Measurements from ENCODE around the gene RIC1.
"Not testable (repeated sequence)": the region's sequence is repeated elsewhere in the genome, so short reads cannot be mapped to it uniquely, and the experiment has no call there.

Gene RIC1

DNA sequence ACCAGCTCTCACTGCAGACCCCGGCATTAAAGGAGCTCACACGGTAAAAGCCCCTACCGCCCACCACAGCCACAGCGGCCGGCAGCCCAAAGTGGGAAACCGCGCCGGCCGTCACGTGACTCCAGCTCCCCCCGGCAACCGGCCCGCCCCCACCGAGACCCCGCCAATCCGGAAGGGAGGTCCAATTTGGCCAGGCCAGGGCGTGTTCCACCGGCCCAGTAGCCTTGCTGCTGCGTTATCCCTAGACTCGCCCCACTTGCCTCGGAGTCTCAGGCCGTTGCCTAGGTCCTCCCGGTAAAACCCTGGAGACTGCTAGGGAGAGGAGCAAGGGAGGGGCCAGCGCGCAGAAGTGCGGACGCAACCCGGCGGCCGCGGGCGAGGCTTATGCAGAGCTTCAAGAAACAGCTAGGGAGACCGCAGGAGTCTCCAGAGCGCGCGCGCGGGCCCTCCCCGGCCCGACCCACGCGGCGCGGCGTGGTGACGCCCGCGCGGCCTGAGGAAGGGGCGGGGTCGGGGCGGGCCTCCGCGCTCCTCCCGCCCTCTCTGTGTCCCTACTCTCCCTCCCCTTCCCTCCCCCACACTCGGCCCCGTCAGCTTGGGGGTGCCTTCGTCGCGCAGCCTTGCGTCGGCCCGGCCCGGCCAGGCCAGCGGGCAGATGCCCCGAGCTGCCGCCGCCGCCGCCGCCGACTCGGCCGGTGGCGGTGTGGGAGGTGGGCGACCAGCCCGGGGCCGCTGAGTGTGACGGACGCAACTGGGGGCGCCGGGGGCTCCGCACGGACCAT, at the start of gene RIC1:
RIC1 (plus strand) TSS at position 578 of the 782 bp plus-strand sequence; CDS start at position 781, 203 bp downstream.
- DNase-seq (ENCODE audit: insufficient read length, low spot score) (peak; percentile 85), FAIRE-seq (no peak)

- no peak for DNase-seq (ENCODE audit: insufficient read length, low spot score)
- no peak for FAIRE-seq
Measured at GRCh38 chr9:5579881-5580280, 49.0 kb upstream of the RIC1 start.

DNA sequence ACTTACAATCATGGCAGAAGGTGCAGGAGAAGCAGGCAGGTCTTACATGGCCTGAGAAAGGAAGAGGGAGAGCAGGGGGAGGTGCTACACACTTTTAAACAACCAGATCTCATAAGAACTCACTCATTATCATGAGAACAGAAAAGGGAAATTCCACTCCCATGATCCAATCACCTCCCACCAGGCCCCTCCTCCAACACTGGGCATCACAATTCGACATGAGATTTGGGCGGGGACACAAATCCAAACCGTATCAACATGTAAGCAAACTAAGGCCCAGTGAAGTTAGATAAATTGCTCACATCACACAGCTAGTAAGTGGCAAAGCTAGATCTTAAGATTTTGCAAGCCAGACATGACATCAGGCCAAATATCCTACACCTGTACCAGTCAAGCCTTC, 48.3 kb upstream of the RIC1 start:
- no peak for FAIRE-seq
- no peak for DNase-seq (ENCODE audit: insufficient read length, low spot score)

DNA sequence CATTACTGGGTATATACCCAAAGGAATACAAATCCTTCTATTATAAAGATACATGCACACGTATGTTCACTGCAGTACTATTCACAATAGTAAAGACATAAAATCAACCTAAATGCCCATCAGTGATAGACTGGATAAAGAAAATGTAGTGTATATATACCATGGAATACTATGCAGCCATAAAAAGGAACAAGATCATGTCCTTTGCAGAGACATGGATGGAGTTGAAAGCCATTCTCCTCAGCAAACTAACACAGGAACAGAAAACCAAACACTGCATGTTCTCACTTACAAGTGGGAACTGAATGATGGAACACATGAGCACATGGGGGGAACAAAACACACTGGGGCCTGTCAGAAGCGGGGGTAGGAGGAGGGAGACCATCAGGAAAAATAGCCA, 47.2 kb upstream of the RIC1 start:
- FAIRE-seq; DNase-seq (ENCODE audit: insufficient read length, low spot score): not testable (repeated sequence)

- no peak for FAIRE-seq
- DNase-seq (ENCODE audit: insufficient read length, low spot score) = no peak
Measured at GRCh38 chr9:5582835-5583195, 46.1 kb upstream of the RIC1 start.

DNA sequence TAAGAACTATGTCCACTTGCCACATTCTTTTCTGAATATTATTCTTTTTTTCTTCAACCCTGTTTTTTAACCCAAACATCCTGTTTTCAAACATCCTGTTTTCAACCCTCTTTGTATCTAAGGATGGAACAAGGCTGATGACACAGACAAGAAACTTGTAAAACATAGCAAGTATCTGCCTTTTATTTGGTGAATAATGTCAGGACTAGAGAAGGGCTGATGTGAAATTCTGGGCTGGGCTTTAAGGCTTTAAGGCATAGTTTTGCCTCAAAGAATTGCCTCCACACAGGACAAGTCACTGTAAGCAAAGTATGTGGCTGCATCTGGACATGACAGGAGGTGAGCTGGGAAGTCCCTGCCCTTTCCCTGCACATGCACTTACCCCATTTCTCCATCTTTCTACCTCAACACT, 42.5 kb upstream of the RIC1 start:
- DNase-seq (ENCODE audit: insufficient read length, low spot score) (no peak), FAIRE-seq (no peak)

DNA sequence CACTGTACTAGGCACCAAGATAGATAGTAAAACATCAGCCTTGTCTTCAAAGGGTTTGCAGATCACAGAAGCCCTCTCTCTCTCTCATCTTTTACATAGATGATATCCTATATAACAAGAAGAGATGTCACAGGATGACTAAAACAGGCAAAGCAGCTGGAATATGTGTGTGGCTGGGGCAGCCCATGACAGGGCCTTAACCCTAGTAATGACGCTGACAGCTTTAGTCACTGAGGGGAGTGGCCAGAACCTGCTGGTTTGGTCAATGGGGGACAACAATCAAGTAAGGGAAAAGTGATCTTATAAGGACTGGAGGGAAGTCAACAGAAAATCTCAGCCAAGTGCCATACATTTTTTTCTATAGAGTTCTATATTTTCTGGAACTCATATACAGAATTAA, 41.9 kb upstream of the RIC1 start:
- no peak for DNase-seq (ENCODE audit: insufficient read length, low spot score)
- no peak for FAIRE-seq

DNA sequence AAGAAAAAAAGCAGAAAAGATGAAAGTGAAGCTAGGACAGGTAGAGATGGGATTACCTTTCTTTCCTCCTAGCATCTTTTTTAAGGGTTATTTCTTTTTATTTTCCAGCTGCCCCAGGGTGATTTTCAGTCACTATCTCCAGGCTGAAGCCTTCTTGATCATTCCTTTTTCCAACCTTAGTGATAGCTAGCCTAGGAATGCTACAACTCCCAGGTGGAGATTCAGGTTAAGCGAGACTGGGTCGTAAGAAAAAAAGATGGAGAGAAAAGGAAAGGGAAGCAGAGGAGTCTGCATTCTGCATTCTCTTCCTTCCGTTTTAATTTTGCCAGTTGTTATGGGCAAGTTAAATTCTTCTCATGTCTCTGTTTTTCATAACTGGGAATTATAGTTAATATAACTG, 36.7 kb upstream of the RIC1 start:
- no peak for DNase-seq (ENCODE audit: insufficient read length, low spot score)
- FAIRE-seq = no peak

- DNase-seq (ENCODE audit: insufficient read length, low spot score) = no peak
- no peak for FAIRE-seq
Measured at GRCh38 chr9:5592904-5593303, 36.0 kb upstream of the RIC1 start.

GRCh38 chr9:5593904-5594303, 35.0 kb upstream of the RIC1 start:
- DNase-seq (ENCODE audit: insufficient read length, low spot score) (no peak), FAIRE-seq (no peak)

DNA sequence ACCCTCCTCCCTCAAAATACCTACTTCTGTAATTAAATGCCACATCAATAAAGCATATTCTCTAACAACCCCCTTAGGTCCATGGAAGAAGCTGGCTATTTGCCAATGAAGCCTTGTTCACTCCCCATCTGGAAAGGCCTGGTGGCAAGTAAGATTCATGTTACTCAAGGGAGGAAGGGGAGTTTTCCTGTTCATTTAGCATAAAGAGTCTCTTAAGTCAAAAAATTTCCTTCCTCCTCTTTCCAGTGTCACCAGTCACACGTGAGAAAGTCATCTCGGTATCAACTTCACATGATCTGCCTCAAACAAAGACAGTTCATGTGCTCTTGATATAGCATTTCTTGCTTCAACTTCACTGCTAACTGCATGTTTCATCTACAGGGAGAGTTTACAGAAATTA, 32.7 kb upstream of the RIC1 start:
- FAIRE-seq (no peak), DNase-seq (ENCODE audit: insufficient read length, low spot score) (no peak)

DNA sequence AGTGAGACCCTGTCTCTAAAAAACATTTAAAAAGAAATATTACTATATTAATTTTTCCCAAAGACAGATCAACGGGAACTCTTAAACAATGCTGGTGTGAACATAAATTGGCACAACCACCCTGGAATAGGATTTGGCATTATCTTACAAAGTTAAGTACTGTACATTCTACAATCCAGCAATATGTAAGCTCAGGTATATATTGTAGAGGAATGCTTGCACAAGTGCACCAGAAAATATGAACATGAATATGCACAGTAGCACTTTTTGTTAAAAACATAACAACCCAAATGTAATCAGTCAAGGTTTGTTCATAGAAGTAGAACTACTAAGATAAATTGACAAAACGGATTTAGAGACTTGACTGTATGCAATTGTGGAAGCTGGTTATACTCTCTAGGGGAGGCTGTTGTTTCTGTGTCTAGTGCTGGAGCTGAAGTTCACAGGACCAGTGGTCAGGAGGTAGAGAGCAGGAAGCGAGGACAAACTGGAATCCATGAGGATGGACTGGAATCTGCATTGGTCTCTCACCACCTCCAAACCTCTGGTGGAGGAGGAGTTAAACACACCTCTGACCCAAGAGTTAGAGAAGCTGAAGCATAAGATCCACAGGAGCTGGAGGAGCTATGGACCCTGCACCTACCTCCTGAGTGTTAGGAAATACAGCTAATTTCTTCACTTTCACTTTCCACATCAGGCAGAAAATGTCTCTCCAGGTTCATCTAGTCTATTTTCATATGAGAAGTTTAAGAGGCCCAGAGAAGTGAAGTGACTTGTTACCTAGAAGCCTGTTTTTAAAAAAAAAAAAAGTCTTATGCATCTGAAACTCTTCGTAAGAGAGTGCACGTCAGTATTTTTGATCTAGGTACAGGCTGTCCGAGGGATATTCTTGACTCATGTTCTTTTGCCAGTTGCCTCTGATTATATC, 20.3 kb upstream of the RIC1 start:
- DNase-seq (ENCODE audit: insufficient read length, low spot score) (no peak), FAIRE-seq (no peak)

DNA sequence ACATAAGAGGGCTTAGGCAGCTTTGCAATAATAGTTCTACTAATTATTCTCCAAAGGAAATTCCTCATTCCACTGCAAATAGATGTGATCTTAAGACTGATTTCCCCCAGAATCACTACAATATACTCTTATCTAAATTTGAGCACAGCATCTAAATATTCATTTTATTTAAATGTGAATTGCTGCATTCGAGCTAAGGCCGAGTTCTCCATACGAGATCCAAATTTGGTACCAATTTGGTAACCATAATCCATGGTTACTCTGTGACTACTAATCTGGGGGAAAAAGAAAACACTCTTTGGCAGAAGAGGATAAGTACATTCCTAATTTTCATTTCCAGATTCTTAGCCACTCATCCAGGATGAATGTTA, 19.7 kb upstream of the RIC1 start:
- no peak for FAIRE-seq

DNA sequence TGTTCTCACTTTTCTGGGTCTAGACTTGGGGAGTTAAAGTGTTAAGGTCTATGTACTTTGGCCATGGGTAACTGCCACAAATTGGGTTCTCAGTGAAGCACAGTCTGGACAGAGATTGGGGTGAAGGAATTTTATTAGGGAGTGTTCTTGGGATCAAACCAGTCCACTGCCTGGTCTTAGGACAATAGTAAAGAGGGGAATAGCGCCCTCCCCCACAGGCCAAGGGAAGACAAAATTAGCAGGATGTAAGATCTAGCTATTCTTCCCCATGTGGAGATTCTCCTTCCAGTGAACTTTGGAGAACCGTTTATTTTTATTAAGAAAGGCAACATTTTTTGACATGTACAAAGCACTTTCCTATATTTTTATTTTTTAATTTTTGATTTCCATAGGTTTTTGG, 18.4 kb upstream of the RIC1 start:
- DNase-seq (ENCODE audit: insufficient read length, low spot score) = no peak
- no peak for FAIRE-seq

More for the DNA sequence above, 19.7 kb upstream of the RIC1 start:
- DNase-seq (ENCODE audit: insufficient read length, low spot score) = no peak

GRCh38 chr9:5611321-5612184, 17.4 kb upstream of the RIC1 start:
- FAIRE-seq = no peak

DNA sequence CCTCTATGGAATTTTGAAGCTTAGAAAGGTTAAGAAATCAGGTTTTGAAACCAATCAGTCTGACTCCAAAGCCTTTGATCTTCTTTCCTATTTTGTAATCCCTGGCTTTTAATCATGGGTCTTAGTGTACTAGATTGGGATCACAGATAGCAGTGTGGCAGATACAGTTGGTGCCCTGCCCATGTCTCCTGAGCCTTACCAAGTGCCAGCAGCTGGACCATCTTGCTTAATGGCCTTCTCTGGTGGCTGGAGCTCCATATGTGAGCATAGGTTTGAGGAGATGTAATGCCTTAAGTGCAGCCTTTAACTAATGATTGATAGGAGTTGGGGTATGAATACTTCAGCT, 16.7 kb upstream of the RIC1 start:
- DNase-seq (ENCODE audit: insufficient read length, low spot score) (no peak), FAIRE-seq (no peak)

More at GRCh38 chr9:5611321-5612184, 17.4 kb upstream of the RIC1 start:
- DNase-seq (ENCODE audit: insufficient read length, low spot score) = no peak

- no peak for FAIRE-seq
- DNase-seq (ENCODE audit: insufficient read length, low spot score) = no peak
Measured at GRCh38 chr9:5614192-5614591, 14.7 kb upstream of the RIC1 start.

DNA sequence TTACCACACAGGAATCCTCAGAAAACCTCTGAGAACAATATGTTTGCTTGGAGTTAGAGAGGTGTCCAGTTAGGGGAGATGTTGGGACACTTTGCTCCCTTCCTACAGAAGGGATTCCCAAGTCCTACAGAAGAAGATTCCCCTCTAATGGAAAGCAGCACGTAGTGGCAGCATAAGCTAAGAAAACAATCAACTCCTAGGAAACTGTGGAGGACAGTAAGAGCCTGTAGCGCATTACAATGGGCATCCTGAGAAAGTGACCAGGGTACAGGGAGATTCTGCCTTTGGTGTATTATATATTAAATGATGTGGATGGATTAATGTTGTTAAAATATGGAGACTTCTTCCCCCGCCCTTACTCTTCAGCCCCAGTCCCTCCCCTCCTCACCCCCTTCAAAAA, 13.9 kb upstream of the RIC1 start:
- DNase-seq (ENCODE audit: insufficient read length, low spot score) (no peak), FAIRE-seq (no peak)

DNA sequence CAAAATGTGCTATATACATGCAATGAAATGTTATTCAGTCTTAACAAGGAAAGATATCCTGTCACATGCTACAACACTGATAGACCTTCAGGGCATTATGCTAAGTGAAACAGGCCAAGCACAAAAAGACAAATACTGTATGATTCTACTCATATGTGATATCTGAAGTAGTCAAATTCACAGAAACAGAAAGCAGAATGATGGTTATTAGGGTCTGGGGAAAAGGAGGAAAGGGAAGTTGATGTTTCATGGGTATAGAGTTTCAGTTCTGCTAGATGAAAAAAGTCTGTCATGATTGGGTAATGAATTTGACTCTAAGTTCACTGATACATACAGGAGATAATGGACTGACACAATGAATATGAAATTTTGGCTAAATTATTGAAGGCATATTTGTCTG, 11.2 kb upstream of the RIC1 start:
- DNase-seq (ENCODE audit: insufficient read length, low spot score) = no peak
- FAIRE-seq = no peak

DNA sequence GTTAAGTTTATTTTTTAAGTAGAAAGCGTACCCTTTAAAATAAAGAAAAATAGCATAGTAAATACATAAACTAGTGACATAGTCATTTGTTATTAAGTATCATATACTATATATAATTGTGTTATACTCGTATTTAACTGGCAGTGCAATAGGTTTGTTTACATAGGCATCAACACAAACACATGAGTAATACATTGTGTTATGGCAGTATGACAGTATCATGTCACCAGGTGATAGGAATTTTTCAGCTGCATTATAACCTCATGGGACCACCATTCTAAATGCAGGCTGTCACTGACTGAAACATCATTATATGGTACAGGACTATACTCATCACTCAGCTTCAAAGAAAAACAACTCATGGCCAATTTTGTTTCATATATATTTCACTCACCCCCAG, 8.4 kb upstream of the RIC1 start:
- no peak for DNase-seq (ENCODE audit: insufficient read length, low spot score)
- FAIRE-seq = no peak

- DNase-seq (ENCODE audit: insufficient read length, low spot score) = no peak
- no peak for FAIRE-seq
Measured at GRCh38 chr9:5621327-5621726, 7.6 kb upstream of the RIC1 start.

Measured in HTR-8/SVneo (cell line).